HG03060 (cell line): ENCODE measurements around the gene IRF6.

ENCODE experiments used
- ATAC-seq: cut with Tn5 transposase; IDR thresholded peaks from one replicate; pipeline ENCODE4 v1.9.1; 2021; ENCODE audit warnings: low read depth, moderate number of reproducible peaks; ENCODE audit not compliant: unreplicated experiment

The IRF6 gene

GRCh38 chr1:209805875-209806760, at the start of gene IRF6:
Gene IRF6, minus strand, starts transcription at chr1:209806142. Its CDS starts 4,729 bp downstream, at chr1:209801413.
- ATAC-seq = no peak

GRCh38 chr1:209855623-209856022, 49.7 kb upstream of the IRF6 start:
- no peak for ATAC-seq

- ATAC-seq = no peak
These were observed 49.1 kb upstream of the IRF6 start for GRCh38 chr1:209855006-209855405.

- ATAC-seq = no peak
These were observed 48.3 kb upstream of the IRF6 start for GRCh38 chr1:209854196-209854595.

GRCh38 chr1:209853676-209854075, 47.7 kb upstream of the IRF6 start:
- no peak for ATAC-seq

- ATAC-seq = no peak
These were observed 44.5 kb upstream of the IRF6 start for GRCh38 chr1:209850342-209850979.

GRCh38 chr1:209849388-209849787, 43.4 kb upstream of the IRF6 start:
- ATAC-seq = no peak

GRCh38 chr1:209845408-209845725, 39.4 kb upstream of the IRF6 start:
- ATAC-seq = no peak

GRCh38 chr1:209844695-209845407, 38.9 kb upstream of the IRF6 start:
- no peak for ATAC-seq

GRCh38 chr1:209840611-209841010, 34.7 kb upstream of the IRF6 start:
- ATAC-seq = no peak

- ATAC-seq = no peak
These were observed 34.1 kb upstream of the IRF6 start for GRCh38 chr1:209839875-209840546.

GRCh38 chr1:209838537-209838936, 32.6 kb upstream of the IRF6 start:
- ATAC-seq = no peak

GRCh38 chr1:209837671-209838070, 31.7 kb upstream of the IRF6 start:
- no peak for ATAC-seq

GRCh38 chr1:209835782-209836298, 29.9 kb upstream of the IRF6 start:
- ATAC-seq = no peak

GRCh38 chr1:209831615-209832014, 25.7 kb upstream of the IRF6 start:
- ATAC-seq = no peak

- ATAC-seq = no peak
These were observed 24.8 kb upstream of the IRF6 start for GRCh38 chr1:209830722-209831121.

GRCh38 chr1:209829716-209830115, 23.8 kb upstream of the IRF6 start:
- no peak for ATAC-seq

GRCh38 chr1:209827384-209828262, 21.7 kb upstream of the IRF6 start, which contains the start of gene UTP25:
Gene UTP25, plus strand, starts transcription at chr1:209827972. Its CDS starts 92 bp downstream, at chr1:209828064.
- peak; percentile 83 for ATAC-seq

GRCh38 chr1:209825591-209826434, 19.9 kb upstream of the IRF6 start:
- no peak for ATAC-seq
